Activated T-helper 1 cell treated with Interleukin-2 at 50 U/mL for 16 hours (primary cell): ENCODE results near the gene PVR.
"Not testable (repeated sequence)": the region's sequence is repeated elsewhere in the genome, so short reads cannot be mapped to it uniquely, and the experiment has no call there.

Source experiments
- DNase-seq: peaks from one replicate; pipeline ENCODE4 v3.0.0-alpha.2; 2020; ENCODE audit warnings: low read depth

The PVR gene

GRCh38 chr19:44701228-44701627, 57.5 kb downstream of the PVR start:
- DNase-seq = no peak

- no peak for DNase-seq
These were observed 59.0 kb downstream of the PVR start for GRCh38 chr19:44702551-44703176.

- DNase-seq = no peak
These were observed 59.8 kb downstream of the PVR start for GRCh38 chr19:44703336-44704078.

DNA sequence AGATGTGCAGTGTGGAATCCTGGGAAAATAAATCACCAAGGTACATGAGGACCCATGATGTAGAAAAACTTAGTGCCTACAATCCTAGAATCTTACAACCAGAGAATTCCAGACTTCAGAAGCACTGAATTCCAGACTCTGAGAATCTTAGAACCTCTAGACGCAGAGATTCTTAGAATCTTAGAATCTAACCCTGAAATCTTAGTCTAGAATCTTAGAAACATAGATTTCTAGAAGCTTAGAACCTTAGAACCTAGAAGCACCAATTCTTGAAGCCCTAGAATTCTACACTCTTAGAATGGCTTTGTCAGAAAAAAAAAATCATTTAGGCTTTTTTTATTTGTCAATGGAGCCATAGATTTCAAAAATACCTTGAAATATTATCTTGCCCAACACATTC, 61.3 kb downstream of the PVR start:
- no peak for DNase-seq

GRCh38 chr19:44705502-44706010, 61.8 kb downstream of the PVR start:
- no peak for DNase-seq

DNA sequence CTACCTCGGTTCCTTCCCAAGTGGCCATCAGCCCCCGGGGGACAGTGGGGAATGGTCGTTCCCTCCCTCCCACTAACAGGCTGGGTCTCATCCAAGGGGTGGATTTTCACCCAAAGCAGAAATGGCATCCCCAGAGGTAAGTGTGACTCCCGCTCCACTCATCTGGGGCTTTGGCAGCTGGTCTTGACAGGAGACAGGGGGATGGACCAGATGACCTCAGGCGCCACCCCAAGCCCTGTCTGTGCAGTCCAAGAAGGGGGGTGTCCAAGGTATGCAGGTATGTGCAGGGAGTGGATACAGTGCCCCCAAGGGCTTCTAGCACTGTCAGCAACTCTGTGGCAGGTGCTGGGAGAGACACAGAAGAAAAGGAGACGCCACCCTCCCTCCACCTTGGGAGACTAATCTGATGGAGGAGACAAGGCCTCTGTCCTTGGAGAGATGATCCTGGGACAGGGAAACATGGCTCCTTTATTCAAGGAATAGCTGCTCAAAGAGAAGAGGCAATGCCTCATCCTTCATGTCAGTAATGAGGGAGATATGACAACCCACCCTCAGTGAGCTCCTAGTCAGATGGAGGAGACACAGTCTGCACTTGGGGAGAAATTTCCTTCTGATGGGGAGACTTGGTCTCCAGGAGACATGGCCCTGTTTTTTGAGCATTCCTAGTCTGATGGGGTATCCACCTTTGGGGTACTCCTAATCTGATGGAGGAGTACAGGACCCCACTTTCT, 63.0 kb downstream of the PVR start:
- no peak for DNase-seq

- no peak for DNase-seq
These were observed 64.1 kb downstream of the PVR start for GRCh38 chr19:44707794-44708193.

DNA sequence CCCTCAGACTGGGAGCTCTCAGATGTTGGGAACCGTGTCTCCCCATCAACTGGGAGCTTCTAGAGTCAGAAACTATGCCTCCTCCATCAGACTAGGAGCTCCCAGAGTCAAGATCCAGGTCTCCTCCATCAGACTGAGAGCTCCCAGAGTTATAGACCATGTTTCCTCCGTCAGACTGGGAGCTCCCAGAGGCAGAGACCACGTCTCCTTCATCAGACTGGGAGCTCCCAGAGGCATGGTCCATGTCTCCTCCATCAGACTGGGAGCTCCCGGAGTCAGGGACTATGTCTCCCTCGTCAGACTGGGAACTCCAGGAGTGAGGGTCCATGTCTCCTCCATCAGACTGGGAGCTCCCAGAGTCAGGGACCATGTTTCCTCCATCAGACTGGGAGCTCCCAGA, 65.2 kb downstream of the PVR start:
- no peak for DNase-seq

GRCh38 chr19:44709434-44710266, 65.9 kb downstream of the PVR start:
- DNase-seq = not testable (repeated sequence)

- DNase-seq = no peak
These were observed 66.8 kb downstream of the PVR start for GRCh38 chr19:44710483-44710882.

- DNase-seq = no peak
These were observed 69.3 kb downstream of the PVR start for GRCh38 chr19:44712864-44713515.
